Tibial artery (tissue), 4 donors: ENCODE measurements around the gene ZNF141.

Source experiments
- DNase-seq, 2 donors: peaks; one replicate each; pipeline ENCODE4 v3.0.0-alpha.2; 2019
- H3K27ac ChIP-seq, 2 donors: fragments of 200-600 bp; sonication (generic) in 1 of 2; 1 replicate in 1 of 2; 2 replicates in 1 of 2; pipeline ENCODE4 v1.5.1; 2018 to 2019; ENCODE audit warnings: mild to moderate bottlenecking in 1 of 2
- H3K27me3 ChIP-seq, 2 donors: fragments of 200-600 bp; sonication (generic) in 1 of 2; one replicate each; pipeline versions ENCODE4 v1.5.1 to v1.6.0; 2016 to 2019
- H3K36me3 ChIP-seq, 3 donors: fragments of 200-600 bp; sonication (generic) in 2 of 3; one replicate each; pipeline ENCODE4 v1.5.1; 2016 to 2019; ENCODE audit warnings: mild to moderate bottlenecking in 2 of 3
- H3K4me1 ChIP-seq, 4 donors: fragments of 200-600 bp; sonication (generic) in 2 of 4; 1 replicate in 3 of 4; 2 replicates in 1 of 4; pipeline ENCODE4 v1.5.1; 2016 to 2019
- H3K4me3 ChIP-seq, 2 donors: fragments of 200-600 bp; sonication (generic) in 1 of 2; 1 replicate in 1 of 2; 2 replicates in 1 of 2; pipeline ENCODE4 v1.5.1; 2018 to 2019; ENCODE audit warnings: mild to moderate bottlenecking in 2 of 2
- H3K9me3 ChIP-seq, 3 donors: fragments of 200-600 bp; sonication (generic) in 1 of 3; one replicate each; pipeline ENCODE4 v1.5.1; 2016 to 2019
- intact Hi-C: fragments of 100-400 bp; cut with DNase I; formaldehyde crosslinking; loops from one replicate; pipeline ENCODE4 v1.15.0; 2023; ENCODE audit warnings: low total_unique reads
- TF ChIP-seq, protein P1 (sequence below), 2 experiments: fragments of 200-600 bp in 1 of 2; fragments of 450-650 bp in 1 of 2; IDR thresholded peaks; one replicate each; pipeline ENCODE4 v1.5.1; 2017 to 2019; ENCODE audit warnings: antibody characterized with exemption in 2 of 2, mild to moderate bottlenecking in 1 of 2, moderate library complexity in 1 of 2

ZNF141 gene

DNA sequence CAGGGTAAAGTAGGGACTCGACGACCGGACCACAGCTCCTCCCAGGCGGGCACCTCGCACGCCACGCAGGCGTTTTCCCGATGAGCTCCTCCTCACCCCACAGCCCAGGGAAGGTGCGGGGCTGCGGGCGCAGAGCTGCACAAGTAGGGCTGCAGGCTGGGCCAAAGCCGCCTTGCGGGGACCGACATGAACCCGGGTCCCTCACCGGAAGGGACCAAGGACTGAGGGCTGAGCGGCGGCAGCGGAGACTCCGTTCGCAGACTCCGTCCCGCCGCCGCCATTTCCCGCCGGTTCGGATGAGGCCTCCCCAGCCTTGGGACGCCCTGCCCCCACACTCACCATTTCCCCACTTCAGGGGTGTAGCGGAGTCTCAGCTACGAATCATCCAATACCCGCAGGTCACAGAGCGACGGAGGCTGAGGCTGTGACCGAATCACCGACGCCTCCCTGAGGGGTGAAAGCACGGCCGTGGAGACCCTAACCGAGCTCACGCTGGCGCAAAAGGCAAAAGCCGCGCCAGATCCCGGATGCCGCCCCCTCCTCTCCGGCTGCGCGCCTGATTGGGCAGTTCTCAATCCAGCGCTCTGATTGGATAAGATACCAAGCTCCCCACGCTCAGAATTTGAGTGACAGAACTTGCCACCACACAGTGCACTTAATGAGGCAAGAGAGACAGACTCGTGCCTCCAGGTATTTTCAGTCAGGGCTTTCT is 32.5 kb upstream of the ZNF141 start, which contains the start of gene ZNF732:
Gene ZNF732 (minus strand): TSS at position 506 of the 712 bp plus-strand sequence. CDS start 164 bp downstream, at position 342.
- Histone ChIP-seq H3K4me1 (peaks cover 0 to 6% (median 2%) of the 10 kb centered on the region in 4 donors), H3K27me3 (peaks cover 0 to 12% of the 10 kb centered on the region in 2 donors), H3K27ac (peak within 1 kb of the TSS in 1 of 2 donors; percentile 33), H3K9me3 (peaks cover 0 to 28% (median 0%) of the 10 kb centered on the region in 3 donors), H3K4me3 (peak within 1 kb of the TSS; percentile 36 to 58), H3K36me3 (no peaks in the 10 kb centered on the region)
- intact Hi-C loops = no loop called here
- DNase-seq = peak in 1 of 2 donors; percentile 26
- TF ChIP-seq, protein P1, sequence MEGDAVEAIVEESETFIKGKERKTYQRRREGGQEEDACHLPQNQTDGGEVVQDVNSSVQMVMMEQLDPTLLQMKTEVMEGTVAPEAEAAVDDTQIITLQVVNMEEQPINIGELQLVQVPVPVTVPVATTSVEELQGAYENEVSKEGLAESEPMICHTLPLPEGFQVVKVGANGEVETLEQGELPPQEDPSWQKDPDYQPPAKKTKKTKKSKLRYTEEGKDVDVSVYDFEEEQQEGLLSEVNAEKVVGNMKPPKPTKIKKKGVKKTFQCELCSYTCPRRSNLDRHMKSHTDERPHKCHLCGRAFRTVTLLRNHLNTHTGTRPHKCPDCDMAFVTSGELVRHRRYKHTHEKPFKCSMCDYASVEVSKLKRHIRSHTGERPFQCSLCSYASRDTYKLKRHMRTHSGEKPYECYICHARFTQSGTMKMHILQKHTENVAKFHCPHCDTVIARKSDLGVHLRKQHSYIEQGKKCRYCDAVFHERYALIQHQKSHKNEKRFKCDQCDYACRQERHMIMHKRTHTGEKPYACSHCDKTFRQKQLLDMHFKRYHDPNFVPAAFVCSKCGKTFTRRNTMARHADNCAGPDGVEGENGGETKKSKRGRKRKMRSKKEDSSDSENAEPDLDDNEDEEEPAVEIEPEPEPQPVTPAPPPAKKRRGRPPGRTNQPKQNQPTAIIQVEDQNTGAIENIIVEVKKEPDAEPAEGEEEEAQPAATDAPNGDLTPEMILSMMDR (IDR thresholded peaks at IDR 0.05) = no peak

DNA sequence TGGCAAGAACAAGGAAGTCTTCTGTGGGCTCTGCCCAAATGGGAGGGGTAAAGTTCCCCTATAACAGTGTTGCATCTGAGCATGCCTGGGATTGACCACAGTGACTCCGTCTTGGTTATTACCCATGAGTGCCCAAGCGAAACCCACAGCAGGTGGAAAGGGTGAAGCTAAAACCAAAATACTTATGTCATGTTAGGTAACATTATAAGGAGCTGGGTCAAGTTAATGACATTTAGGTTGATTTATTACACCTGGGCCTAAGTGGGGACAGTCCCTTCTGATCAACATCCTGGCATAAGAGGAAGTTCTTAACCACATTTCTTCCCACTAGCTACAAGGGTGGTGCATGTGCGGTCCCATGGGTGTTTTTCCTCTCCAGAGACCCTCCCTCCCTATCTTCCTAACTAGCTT is 31.1 kb upstream of the ZNF141 start:
- H3K27me3 ChIP-seq = peaks cover 0 to 12% of the 10 kb centered on the region in 2 donors
- peaks cover 0 to 37% (median 0%) of the 10 kb centered on the region in 3 donors for H3K9me3 ChIP-seq
- DNase-seq = no peak
- intact Hi-C loops = no loop called here
- H3K36me3 ChIP-seq = no peaks in the 10 kb centered on the region
- peaks cover 0 to 6% (median 2%) of the 10 kb centered on the region in 4 donors for H3K4me1 ChIP-seq
- TF ChIP-seq, protein P1 (IDR thresholded peaks at IDR 0.05) = no peak
- H3K4me3 ChIP-seq = no peak overlapping the region
- H3K27ac ChIP-seq = no peak overlapping the region

GRCh38 chr4:309807-310206 is 27.8 kb upstream of the ZNF141 start:
- no peak for DNase-seq
- Histone ChIP-seq H3K4me3 (no peak overlapping the region), H3K4me1 (peaks cover 0 to 6% (median 2%) of the 10 kb centered on the region in 4 donors), H3K27ac (no peak overlapping the region), H3K27me3 (peaks cover 0 to 7% of the 10 kb centered on the region in 2 donors), H3K9me3 (peaks cover 0 to 42% (median 0%) of the 10 kb centered on the region in 3 donors), H3K36me3 (no peaks in the 10 kb centered on the region)
- TF ChIP-seq, protein P1 (IDR thresholded peaks at IDR 0.05) = no peak
- intact Hi-C loops = no loop called here

GRCh38 chr4:314296-314903 is 23.2 kb upstream of the ZNF141 start:
- no peak for DNase-seq
- H3K27ac ChIP-seq = no peak overlapping the region
- no peaks in the 10 kb centered on the region for H3K4me1 ChIP-seq
- H3K9me3 ChIP-seq = peaks cover 0 to 29% (median 0%) of the 10 kb centered on the region in 3 donors
- no peaks in the 10 kb centered on the region for H3K36me3 ChIP-seq
- H3K27me3 ChIP-seq = no peaks in the 10 kb centered on the region
- H3K4me3 ChIP-seq = no peak overlapping the region
- intact Hi-C loops = no loop called here
- TF ChIP-seq, protein P1 (IDR thresholded peaks at IDR 0.05) = no peak

- H3K36me3 ChIP-seq = peaks cover 0 to 9% (median 0%) of the 10 kb centered on the region in 3 donors
- H3K4me1 ChIP-seq = no peaks in the 10 kb centered on the region
- intact Hi-C loops = no loop called here
- H3K27ac ChIP-seq = no peak overlapping the region
- H3K27me3 ChIP-seq = no peaks in the 10 kb centered on the region
- no peak overlapping the region for H3K4me3 ChIP-seq
- TF ChIP-seq, protein P1 (IDR thresholded peaks at IDR 0.05) = no peak
- no peak for DNase-seq
- H3K9me3 ChIP-seq = peaks cover 0 to 16% (median 0%) of the 10 kb centered on the region in 3 donors
Measured at GRCh38 chr4:328729-329128, 8.9 kb upstream of the ZNF141 start.
